HG03095 (cell line): ENCODE data around the gene ELAC1.
"Not testable (repeated sequence)": the region's sequence is repeated elsewhere in the genome, so short reads cannot be mapped to it uniquely, and the experiment has no call there.

Source experiments
- ATAC-seq: cut with Tn5 transposase; IDR thresholded peaks from one replicate; pipeline ENCODE4 v1.9.1; 2021; ENCODE audit warnings: moderate library complexity; ENCODE audit not compliant: unreplicated experiment

ELAC1 gene

DNA sequence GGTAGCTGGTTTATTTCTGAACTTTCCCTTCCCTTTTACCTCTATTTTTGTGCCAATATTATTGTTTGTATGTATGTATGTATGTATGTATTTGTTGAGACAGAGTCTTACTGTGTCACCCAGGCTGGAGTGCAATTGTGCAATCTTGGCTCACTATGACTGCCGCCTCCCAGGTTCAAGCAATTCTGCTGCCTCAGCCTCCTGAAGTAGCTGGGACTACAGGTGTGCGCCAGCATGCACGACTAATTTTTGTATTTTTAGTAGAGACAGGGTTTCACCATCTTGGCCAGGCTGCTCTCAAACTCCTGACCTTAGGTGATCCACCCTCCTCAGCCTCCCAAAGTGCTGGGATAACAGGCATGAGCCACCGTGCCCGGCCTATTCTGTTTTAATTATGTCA, 4.6 kb downstream of the ELAC1 start:
- ATAC-seq = not testable (repeated sequence)

DNA sequence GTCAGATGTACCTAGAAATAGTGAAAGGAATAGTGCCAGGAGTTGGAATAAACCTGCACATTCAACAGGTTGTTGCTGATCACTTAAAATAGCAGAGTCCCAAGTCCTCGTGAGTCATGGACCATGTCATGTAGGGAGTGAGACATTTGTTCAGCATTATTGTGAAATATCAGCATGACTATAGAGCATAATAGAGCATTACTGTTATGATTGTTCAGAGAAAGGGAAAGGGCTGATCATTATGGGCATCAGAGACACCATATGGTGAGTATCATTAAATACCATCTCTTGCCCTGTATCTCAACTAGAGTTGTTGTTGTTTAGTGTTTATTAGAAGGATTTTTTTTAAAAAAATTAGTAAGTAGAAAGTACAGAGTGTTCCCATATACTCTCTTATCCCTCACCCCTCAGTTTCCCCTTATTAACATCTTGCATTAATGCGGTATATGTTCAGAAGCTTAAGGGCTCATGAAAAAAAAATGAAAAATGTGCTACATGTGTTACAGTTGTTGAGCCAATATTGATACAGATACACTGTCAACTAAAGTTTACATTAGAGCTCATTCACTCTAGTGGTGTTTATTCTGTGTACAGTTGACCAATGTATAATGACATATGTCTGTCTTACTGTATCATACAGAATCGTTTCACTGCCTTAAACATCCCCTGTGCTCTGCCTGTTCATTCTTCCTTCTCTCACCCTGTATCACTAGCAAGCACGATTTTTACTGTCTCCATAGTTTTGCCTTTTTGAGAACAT, 5.7 kb downstream of the ELAC1 start:
- no peak for ATAC-seq

DNA sequence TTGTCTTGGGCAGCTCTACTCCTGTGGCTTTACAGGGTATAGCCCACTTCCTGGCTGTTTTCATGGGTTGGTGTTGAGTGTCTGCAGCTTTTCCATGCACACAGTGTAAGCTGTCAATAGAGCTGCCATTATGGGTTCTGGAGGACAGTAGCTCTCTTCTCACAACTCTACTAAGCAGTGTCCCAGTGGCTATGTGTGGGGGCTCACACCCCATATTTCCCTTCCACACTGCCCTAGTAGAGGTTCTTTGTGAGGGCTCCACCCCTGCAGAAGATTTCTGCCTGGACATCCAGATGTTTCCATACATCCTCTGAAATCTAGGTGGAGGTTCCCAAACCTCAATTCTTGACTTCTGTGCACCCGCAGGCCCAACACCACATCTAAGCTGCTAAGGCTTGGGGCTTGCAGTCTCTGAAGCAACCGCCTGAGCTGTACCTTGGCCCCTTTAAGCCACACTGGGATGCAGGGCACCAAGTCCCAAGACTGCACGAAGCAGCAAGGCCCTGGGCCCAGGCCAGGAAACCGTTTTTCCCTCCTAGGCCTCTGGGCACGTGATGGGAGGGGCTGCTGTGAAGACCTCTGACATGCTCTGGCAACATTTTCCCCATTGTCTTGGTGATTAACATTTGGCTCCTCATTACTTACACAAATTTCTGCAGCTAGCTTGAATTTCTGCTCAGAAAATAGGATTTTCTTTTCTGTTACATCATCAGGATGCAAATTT, 9.4 kb downstream of the ELAC1 start:
- no peak for ATAC-seq

DNA sequence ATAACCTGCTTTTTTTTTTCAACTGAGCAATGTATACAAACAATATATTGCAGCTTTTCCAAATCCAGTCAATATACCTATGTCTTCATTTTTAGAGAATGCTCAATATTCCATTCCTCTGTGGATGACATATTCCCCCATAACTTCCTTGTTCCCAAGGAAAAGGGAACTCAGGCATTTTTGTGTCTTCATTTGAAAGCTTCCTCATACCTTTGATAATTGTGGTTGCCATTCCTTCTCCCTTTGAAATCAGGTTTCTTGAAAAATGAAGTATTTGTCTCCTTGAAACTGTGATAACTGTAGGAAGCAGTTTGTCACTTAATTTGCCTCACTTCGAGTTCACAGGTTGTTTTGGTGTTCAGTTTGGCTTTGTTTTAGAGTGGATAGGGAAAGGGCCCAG, 13.5 kb downstream of the ELAC1 start:
- no peak for ATAC-seq

DNA sequence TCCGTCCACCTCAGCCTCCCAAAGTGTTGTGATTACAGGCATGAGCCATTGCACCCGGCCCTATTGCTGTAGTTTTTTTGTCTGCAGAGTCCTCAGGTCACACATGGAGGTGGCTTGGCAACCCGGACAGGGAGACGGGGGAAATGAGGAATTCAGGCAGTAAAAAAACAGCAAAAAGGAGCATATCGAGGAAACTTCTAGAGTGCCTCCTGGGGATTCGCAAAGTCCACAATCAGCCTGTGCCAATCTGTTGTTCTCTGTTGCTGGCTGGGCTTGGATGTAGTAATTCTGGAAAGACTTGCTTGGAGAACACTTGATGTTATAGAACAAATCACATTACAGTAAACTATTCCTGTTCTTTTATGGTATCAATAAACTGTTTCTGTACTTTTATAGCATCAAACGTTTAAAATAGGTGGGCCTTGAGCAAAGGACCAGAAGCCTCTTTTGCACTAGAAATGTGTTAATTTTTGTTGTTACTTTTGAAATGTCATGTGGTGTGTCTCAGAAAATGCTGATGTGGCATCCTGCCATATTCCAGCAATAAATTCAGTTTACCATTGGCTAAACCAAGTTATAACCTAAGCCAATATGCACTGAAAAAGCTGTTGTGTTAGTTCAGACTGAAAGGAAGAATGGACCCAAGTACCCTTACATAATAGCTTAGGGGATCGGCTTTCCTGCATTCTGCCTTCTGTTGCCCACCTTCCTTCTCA, 14.4 kb downstream of the ELAC1 start:
- no peak for ATAC-seq

DNA sequence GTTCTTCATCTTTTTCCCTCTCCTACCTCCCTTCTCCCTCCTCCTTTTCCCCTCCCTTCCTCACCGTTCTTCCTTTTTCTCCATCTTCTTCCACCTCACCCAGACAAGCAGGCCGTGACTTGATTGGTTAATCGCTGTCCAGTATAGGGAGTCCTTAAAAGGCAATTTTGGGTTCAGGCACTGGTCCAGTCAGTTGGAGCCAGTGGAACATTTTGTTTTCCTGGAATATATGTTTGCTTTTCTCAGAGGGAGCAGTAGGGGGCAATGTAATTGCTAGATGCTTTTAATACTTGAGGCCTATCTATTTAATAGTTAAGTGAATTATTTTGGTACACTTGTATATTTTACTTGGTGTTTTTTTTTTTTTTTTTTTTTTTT, 15.0 kb downstream of the ELAC1 start:
- no peak for ATAC-seq

DNA sequence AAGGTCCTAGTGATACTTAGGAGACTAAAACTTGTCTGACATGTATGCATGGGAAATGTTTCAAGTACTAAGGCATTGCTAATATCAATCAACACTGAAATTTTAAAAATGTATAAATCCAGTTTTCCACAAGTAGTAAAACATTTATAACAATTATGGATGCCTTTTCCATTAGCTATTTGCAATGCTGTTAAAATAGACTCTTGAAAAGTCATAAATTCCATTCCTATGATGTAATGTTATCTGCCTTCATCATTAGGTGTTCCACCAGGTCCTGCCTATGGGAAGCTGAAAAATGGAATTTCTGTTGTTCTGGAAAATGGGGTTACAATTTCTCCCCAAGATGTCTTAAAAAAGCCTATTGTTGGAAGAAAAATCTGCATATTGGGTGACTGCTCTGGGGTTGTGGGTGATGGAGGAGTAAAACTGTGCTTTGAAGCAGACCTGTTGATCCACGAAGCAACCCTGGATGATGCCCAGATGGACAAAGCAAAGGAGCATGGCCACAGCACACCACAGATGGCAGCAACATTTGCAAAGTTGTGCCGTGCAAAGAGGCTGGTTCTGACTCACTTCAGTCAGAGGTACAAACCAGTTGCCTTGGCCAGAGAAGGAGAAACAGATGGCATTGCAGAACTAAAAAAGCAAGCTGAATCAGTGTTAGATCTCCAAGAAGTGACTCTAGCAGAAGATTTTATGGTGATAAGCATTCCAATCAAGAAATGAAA, 18.7 kb downstream of the ELAC1 start:
- no peak for ATAC-seq

DNA sequence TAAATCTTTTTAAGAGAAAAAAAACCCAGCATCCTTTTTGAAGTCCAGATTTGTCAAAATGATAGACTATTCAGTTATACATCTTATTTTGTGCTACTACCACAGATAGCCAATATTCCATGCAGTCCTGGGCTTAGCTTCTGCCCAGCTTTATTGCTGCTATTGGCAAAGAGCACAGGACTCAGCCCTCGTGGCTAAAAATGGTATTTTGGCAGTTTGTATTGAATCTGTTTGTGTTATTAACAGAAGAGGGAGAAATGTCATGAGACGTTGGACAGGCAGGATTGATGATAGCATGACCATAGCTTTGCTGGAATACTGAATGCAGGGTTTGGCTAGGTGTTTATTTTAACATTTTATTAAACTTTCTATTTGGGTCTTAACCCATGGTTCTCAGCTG, 19.4 kb downstream of the ELAC1 start:
- no peak for ATAC-seq

DNA sequence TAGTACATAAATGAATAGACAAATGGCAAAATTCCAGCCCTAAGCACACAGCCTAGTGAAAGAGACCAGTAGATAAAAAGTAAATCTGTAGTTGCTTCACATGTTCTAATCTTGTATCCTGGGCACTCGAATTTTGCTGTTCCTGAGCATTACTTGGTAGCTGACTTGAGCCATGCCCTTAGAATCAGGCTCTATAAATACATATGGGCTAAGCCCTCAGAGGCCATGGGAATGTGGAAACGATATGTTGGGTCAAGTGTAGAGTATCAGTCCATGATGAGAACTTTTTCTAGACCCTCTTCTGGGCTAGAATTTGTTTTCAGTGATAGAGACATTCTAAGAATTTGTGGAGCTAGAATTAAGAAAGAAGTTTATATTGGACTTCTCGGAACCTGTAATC, 21.9 kb downstream of the ELAC1 start:
- no peak for ATAC-seq

DNA sequence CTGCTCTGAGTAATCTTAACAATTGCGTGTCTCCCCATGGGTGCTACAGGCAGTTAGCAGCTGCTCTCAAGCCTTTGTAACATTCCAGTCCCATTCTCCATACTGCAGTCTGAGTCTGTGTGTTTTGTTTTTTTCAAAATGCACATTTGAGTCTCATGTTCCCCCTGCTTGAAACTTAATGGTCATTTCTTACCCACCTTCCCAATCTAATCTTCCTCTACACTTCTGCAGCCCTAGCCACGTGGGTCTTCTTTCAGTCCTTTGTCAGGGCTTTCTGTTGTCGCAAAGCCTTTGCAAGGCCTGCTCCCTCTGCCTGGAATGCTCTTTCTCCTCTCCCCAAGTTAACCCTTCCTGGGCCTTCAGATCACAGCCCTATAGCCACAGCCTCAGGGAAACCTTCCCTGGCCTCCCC, 24.5 kb downstream of the ELAC1 start:
- no peak for ATAC-seq

DNA sequence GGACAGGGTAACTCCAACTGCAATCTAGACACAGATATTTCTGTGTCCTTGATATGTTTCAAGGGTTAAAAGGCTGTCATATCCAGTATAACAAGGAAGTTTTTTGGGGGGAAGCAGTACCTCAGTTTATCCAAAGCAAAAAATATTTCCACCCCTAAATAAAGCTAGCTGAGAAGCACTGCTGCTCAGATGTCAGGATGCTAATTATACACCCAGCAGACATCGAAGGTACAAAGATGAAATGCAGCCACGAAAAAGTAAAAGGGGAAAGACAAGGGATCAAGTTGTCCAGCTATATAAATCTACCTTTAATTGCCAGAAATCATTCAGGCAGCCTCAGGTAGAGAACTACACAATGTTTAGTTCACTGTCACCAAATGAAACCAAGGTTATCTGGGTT, 26.2 kb downstream of the ELAC1 start:
- no peak for ATAC-seq

DNA sequence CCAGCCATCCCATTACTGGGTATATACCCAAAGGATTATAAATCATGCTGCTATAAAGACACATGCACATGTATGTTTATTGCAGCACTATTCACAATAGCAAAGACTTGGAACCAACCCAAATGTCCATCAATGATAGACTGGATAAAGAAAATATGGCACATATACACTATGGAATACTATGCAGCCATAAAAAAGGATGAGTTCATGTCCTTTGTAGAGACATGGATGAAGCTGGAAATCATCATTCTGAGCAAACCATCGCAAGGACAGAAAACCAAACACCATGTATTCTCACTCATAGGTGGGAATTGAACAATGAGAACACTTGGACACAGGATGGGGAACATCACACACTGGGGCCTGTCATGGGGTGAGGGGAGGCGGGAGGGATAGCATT, 35.3 kb downstream of the ELAC1 start:
- ATAC-seq = not testable (repeated sequence)

DNA sequence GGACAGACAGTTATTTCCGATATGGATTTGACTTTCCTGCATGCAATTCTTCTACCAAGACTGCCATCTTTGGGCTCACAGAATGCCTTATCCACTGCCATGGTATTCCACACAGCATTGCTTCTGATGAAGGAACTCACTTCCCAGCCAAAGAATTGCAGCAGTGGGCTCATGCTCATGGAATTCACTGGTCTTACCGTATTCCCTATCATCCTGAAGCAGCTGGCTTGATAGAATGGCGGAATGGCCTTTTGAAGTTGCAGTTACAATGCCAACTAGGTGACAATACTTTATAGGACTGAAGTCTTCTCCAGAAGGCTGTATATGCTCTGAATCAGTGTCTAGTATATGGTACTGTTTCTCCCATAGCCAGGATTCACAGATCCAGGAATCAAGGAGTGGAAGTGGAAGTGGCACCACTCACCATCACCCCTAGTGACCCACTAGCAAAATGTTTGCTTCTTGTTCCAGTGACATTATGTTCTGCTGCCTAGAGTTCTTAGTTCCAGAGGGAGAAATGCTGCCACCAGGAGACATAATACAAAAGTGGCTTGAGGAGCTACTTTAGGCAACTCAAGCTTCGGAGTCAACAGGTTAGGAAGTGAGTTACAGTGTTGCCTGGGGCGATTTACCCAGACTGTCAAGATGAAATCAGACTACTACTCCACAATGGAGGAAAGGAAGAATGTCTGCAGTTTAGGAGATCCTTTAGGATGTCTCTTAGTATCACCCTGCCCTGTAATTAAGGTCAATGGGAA, 38.4 kb downstream of the ELAC1 start:
- ATAC-seq = no peak

DNA sequence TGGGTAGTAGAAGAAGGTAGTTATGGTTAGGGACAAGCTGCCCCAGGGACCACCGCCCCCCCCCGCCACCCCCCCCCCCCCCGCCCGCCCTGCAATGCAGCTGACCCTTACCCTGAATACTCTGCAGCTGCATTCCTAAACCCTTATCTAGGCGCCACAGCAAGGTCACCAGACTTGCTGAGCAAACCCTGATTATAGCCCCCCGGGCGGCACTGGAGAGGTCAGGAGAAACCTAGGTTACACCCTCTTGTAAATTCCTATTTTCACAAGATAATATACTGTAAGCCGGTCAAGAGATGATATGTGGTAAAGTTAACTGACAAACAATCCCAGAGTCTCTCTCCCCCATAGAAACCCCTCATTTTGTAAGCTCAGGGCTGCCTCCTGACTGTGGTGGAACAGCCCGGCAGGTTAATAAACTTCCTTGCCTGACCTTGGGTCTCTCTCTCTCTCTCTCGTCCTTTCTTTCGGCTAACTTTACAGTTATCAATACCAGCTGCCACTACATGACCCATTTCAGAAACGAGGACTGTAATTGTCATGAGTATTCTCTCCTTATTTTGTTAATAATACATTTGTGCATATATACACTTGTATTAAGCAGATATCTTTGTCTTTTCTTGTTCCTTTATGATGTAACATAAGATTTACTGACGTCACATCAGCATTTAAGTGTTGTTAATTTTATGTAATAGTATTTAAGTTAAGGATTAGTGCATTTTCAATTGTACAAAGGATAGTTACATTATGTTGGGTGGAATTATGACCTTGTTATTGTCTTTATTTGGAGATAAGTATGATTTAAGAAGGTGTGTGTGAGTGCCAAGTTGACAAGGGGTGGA, 39.3 kb downstream of the ELAC1 start:
- no peak for ATAC-seq

DNA sequence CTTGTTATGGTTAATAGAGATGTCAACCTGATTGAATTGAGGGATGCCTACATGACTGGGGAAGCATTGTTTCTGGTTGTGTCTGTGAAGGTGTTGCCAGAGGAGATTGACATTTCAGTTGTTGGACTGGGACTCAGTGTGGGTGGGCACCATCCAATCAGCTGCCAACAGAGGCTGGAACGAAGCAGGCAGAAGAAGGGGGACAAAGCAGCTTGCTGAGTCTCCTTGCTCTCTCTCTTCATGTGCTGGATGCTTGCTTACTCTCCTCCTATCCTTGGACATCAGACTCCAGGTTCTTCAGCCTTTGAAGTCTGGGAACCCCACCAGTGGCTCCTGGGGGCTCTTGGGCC, 39.9 kb downstream of the ELAC1 start:
- no peak for ATAC-seq

DNA sequence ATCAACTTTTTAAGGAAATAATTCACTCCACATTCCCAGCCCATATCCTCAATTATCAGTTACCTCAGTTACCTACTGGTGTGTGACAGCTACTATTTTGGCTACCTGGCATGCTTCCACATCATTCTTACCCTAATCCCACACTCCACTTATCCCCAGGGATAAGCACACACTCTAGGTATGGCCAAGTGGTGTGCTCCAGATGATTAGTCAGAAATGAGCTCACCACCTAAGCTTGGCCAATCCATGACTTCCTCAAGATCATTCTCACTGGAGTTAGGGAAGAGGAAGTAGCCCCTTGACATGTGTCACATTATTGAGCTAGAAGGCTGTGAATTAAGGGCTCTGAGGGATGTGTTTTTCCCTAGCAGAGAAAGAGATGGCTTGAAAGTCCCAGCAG, 41.2 kb downstream of the ELAC1 start:
- no peak for ATAC-seq

DNA sequence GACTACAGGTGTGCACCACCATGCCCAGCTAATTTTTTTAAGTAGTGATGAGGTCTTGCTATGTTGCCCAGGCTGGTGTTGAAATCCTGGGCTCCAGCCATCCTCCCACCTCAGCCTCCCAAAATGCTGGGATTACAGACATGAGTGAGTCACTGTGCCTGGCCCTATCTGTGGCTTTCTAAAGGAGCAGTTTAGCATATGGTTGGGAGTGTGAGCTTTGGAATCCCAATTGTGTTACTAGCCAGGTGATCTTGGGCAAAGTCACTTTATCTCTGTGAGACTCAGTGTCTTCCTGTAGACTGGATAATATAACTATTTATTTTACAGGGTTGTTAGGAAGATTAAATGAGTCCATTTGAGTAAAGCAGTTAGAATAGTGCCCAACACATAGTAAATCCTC, 42.4 kb downstream of the ELAC1 start:
- no peak for ATAC-seq

DNA sequence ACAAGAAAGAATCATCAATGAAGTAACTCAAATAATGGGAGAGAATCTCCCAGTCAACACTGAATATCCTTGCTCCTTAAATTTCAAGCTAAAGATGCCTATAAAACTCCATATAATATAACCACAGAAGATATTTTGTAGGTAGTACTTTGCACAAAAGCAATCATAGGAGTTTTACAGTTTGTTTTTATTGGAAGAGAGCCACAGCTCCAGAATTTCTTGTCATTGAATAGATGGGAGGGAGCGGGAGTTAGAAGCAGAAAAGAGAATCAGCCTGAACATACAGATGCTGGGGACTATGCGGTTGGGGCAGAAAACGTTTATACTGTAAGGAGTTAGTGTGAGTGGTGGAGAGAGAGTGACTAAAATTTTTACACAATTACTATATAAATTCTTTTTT, 43.9 kb downstream of the ELAC1 start:
- ATAC-seq = no peak

DNA sequence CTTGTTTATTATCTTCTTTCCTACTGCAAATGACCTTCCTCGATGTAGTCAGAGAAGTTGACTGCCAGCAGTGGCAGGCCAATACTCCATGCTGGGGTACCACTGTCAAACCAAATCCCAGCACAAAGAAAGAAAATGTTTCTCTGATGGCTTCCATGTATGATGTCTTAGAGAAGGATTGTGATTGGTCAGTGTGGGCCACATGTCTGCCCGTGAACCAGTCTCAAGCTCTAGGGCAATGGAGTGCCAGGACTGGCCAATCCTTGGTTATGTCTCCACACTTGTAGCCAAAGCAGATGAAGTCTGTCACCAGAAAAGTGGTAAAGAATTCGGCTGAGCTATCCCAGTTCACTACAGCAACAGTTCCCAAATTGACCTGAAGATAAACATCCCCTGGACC, 44.6 kb downstream of the ELAC1 start:
- ATAC-seq = no peak

DNA sequence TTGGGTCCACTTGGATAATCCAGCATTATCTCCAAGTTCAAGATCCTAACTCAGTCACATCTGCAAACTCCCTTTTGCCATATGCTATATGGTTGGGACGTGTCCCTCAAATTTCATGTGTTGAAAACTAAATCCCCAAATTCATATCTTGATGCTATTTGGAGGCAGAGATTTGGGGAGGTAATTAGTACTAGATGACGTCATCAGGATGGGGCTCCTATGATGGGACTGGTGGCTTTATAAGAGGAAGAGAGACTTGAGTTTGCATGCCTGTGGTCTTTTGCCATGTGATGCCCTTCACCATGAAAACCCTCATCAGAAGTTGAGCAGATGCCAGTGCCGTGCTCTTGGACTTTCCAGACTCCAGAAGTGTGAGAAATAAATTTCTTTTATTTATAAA, 45.4 kb downstream of the ELAC1 start:
- no peak for ATAC-seq
